GM18907 (cell line): ENCODE data around the gene NLN.
"Not testable (repeated sequence)": the region's sequence is repeated elsewhere in the genome, so short reads cannot be mapped to it uniquely, and the experiment has no call there.

Experiments used
- ATAC-seq: cut with Tn5 transposase; IDR thresholded peaks from one replicate; pipeline ENCODE4 v1.9.1; 2021; ENCODE audit warnings: mild to moderate bottlenecking, moderate library complexity; ENCODE audit not compliant: unreplicated experiment

NLN gene

DNA sequence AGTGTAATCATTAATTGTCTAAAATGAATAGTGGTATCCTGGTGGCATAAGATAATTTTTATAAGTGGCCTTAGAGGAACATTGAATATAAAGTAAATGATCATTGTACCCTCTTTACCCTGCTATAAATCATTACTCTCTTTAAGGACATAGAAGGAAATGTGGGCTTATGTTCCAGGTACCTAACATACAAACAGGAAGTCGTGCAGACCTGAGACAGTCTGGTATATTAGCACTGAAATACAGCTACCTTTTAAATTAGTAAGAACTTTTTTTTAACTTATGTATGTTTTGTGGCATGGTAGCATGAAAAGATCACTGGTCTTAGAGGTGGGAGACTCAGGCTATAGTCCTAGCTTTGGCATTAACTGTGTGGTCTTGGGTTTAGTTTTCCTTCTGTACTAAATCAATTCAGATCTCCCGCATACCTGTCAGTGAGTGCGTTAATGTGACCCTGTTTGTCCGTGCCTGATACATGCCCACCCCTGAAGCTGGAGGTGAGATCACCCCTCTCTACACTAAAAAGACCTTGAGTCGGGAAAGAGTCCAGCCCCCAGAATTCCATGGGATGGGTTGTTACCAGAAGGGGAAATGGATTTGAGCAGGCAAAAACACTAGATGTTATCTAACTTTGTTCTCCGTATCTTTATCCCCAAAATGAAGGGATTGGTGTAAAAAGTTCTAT lies 145.0 kb downstream of the NLN start:
- ATAC-seq: no peak

DNA sequence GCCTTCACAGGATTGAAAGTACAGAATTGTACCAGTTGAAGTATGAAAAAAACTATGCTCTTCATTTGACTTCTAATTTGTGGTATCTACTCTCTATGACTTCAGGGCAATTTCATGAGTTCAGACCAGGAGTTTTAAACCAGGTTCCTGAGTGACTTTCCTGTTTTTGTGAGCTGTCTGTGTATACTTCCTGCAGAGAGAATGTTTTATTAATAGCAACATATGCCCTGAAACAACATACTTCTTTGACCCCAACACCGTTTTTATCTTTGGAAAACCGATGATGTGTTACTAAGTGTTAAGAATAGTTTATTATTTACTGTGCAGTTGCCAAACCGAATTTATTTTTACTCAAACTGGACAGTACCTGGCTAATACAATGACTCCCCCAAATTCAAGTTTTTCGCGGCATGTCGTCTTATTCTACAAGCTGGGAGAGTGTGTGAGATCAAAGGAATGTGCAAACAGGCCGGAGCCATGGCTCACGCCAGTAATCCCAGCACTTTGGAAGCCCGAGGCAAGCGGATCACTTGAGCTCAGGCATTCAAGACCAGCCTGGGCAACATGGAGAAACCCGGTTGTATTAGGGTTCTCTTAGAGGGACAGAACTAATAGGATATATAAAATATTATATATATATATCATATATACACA lies 145.7 kb downstream of the NLN start:
- ATAC-seq: no peak

DNA sequence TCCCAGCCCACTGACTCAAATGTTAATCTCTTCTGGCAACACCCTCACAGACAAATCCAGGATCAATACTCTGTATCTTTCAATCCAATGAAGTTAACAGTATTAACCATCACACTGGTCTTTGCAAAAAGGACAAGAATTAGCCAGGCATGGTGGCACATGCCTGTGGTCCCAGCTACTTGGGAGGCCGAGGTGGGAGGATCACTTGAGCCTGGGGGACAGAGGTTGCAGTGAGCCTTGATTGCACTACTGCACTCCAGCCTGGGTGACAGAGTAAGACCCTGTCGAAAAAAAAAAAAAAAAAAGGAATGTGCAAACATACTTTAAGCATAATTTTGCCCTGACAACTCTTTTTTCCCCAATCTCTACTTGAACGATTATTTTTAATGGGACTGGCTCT lies 146.5 kb downstream of the NLN start:
- ATAC-seq: no peak

DNA sequence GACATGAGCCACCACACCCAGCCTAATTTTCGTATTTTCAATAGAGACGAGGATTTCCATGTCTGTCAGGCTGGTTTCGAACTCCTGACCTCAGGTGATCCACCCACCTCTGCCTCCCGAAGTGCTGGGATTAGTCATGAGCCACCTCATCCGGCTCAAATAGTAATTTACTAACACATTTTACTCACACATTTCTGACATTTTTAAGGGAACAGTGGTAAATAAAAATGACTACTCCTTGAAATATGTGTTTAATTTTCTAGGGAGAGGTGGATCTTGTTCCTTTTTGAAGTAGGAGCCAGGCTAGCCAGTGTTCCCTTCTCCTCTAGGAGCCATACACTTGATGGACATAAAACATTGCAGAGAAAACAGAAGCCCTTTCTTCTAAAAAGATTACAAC lies 149.2 kb downstream of the NLN start:
- ATAC-seq: no peak

DNA sequence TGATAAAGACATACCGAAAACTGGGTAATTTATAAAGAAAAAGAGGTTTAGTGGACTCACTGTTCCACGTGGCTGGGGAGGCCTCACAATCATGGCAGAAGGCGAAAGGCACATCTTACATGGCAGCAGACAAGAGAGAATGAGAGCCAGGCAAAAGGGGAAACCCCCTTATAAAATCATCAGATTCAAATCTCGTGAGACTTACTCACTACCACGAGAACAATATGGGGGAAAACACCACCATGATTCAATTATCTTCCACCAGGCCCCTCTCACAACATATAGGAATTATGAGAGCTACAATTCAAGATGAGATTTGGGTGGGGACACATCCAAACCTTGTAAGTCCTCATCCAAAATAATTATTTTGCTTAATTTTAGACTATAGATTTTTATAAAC lies 149.8 kb downstream of the NLN start:
- ATAC-seq: not testable (repeated sequence)

DNA sequence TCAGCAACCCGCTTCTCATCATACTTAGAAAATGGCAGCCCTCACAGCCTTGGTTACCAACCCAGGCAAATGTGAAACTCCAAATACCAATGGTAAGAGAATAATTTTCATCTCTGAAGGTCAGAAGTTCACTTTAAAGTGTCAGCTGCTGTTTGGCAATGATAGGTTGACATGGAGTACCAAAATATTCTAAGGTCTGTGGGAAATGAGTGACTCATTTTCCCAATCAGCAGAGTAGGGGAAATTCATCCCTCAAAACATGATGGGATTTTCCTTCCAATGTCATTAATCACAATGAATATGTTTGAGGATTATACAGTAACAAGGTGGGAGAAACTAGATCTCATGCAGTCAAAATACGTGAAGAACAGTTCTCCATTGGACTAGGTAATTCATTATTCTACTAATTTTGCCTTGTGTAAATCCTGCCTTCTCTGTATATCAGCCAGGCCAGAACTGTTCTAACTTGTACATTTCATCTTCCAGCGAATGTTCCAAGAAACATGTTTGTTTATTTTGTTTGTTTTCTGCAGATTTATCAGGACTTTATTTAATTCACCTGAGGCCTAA lies 151.3 kb downstream of the NLN start:
- no peak for ATAC-seq

DNA sequence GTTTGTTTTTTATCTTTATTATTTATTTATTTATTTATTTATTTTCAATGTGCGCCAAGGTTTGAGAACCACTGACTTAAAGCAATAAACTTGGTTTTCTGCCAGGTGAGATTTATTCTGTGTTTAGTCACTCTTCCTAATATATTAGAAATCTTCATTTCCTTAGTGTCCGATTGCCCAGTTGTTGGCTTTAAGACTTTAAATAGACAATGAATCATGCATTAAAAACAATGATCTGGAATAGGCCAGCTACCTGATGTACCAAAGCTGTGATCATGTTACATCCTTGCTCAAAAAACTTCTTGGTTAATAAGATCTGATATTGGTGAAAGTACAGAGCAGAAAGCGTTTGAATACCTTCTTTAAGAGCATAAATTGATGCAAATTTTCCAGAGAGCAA lies 152.2 kb downstream of the NLN start:
- ATAC-seq: no peak

DNA sequence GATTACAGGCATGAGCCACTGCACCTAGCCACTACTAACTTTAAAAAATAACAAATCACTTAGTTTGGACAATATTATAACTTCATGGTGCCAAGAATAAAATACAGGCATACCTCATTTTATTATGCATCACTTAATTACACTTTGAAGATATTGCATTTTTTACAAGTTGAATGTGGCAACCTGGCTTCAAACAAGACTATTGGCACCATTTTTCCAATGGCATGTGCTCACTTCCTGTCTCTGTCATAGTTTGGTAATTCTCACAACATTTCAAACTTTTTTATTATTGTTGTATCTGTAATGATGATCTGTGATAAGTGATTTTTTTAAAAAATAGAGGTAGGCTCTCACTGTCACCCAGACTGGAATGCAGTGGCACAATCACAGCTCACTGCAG lies 154.5 kb downstream of the NLN start:
- no peak for ATAC-seq

DNA sequence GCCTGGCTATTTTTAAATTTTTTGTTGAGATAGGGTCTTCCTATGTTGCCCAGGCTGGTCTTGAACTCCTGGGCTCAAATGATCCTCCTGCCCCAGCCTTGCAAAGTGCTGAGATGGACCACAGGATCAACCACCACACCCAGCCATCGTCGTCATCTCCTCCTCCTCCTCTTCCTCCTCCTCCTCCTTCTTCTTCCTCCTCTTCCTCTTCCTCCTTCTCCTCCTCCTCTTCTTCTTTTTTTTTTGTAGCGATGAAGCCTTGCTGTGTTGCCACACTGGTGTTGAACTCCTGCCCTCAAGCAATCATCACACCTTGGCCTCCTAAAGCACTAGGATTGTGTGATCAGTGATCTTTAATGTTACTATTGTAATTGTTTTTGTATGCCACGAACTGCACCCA lies 155.0 kb downstream of the NLN start:
- ATAC-seq: no peak
